HepG2 (cell line): ENCODE results near the gene TMTC4. TPM values are rescaled to one million over a fixed set of nuclear protein-coding genes. Genes with fewer than 3 reads are reported as not detected.

Source experiments
- ATAC-seq: fragments of 200-7000 bp; cut with Tn5 transposase; 3 replicates; pipeline ENCODE4 v1.9.1; 2020; ENCODE audit warnings: mild to moderate bottlenecking, moderate library complexity
- BruUV-seq: library from RNA; stranded (reverse); fragments of 400-500 nt; replicated peaks from 2 replicates; lab custom pipeline; 2021; lab: Mats Ljungman, UMichigan
- CTCF ChIA-PET: fragments of 300-600 bp; formaldehyde crosslinking; extraction: SDS; loops from one replicate; lab custom pipeline; 2021; ENCODE audit warnings: low total read pairs, inconsistent platforms, low intra/inter-chr PET ratio; lab: Yijun Ruan, JAX
- POLR2A ChIA-PET: fragments of 350-600 bp; sonication (Branson Sonifier 250); formaldehyde crosslinking; loops from one replicate; lab custom pipeline; 2020; ENCODE audit warnings: antibody characterized with exemption, inconsistent platforms; lab: Yijun Ruan, JAX
- DNase-seq: peaks from one replicate; pipeline ENCODE4 v3.0.0-alpha.2; 2015; ENCODE audit warnings: low spot score
- FAIRE-seq: peaks from 3 replicates; lab custom pipeline; 2011; peaks lifted over from hg19 to GRCh38; lab: Jason Lieb, UNC
- H2AFZ ChIP-seq: one replicate; pipeline ENCODE4 v1.6.1; 2011; ENCODE audit warnings: low read length, inconsistent platforms
- H3K27ac ChIP-seq: fragments of 300-600 bp; 3 replicates; pipeline ENCODE4 v1.8.0; 2011; ENCODE audit warnings: mixed run types, mild to moderate bottlenecking, mixed read lengths, low read length, inconsistent platforms; ENCODE audit not compliant: insufficient read depth; ENCODE audit errors: extremely low read length
- H3K27me3 ChIP-seq, 2 experiments: fragments of 200-600 bp in 1 of 2; 2 replicates in 1 of 2; 3 replicates in 1 of 2; pipeline versions ENCODE4 v1.6.0 to v1.8.0; 2011; ENCODE audit warnings: low read length in 2 of 2, mild to moderate bottlenecking in 2 of 2, moderate library complexity in 2 of 2, inconsistent platforms in 1 of 2; ENCODE audit not compliant: insufficient read depth in 2 of 2, control insufficient read depth in 1 of 2
- H3K36me3 ChIP-seq, 2 experiments: fragments of 200-600 bp in 1 of 2; replicated peaks in 1 of 2; 2 replicates in 1 of 2; 3 replicates in 1 of 2; pipeline versions ENCODE4 v1.5.1 to v1.8.0; 2011; ENCODE audit warnings: low read length in 2 of 2, inconsistent platforms in 1 of 2; ENCODE audit not compliant: insufficient read depth in 2 of 2, control insufficient read depth in 1 of 2
- H3K4me1 ChIP-seq: 2 replicates; pipeline ENCODE4 v1.5.1; 2012; ENCODE audit warnings: low read length, inconsistent platforms; ENCODE audit not compliant: insufficient read depth
- H3K4me2 ChIP-seq: 2 replicates; pipeline ENCODE4 v1.6.0; 2011; ENCODE audit warnings: low read depth, low read length, inconsistent platforms
- H3K4me3 ChIP-seq, 3 experiments: fragments of 200-600 bp in 1 of 3; sonication (generic), shearing (Covaris generic) in 1 of 3; replicated peaks in 1 of 3; 2 replicates each; pipeline ENCODE4 v1.5.1; 2011 to 2016; ENCODE audit warnings: low read length in 3 of 3, inconsistent platforms in 2 of 3, low read depth in 2 of 3, mild to moderate bottlenecking in 2 of 3, control low read depth in 1 of 3, mixed read lengths in 1 of 3; ENCODE audit not compliant: insufficient read depth in 1 of 3
- H3K79me2 ChIP-seq: one replicate; pipeline ENCODE4 v1.6.1; 2011; ENCODE audit warnings: low read length, inconsistent platforms; ENCODE audit not compliant: insufficient read depth
- H3K9ac ChIP-seq: 2 replicates; pipeline ENCODE4 v1.6.0; 2011; ENCODE audit warnings: mild to moderate bottlenecking, low read depth, low read length, inconsistent platforms; ENCODE audit not compliant: insufficient read depth
- H3K9me3 ChIP-seq: 2 replicates; pipeline ENCODE4 v1.5.1; 2012; ENCODE audit warnings: mild to moderate bottlenecking, low read length
- H4K20me1 ChIP-seq: 2 replicates; pipeline ENCODE4 v1.6.0; 2011; ENCODE audit warnings: inconsistent platforms, mild to moderate bottlenecking, low read length, moderate library complexity; ENCODE audit not compliant: insufficient read depth
- ZEB1 ChIP-seq: IDR thresholded peaks from 2 replicates; pipeline ENCODE4 v1.6.1; 2012; ENCODE audit warnings: mild to moderate bottlenecking, low read depth, inconsistent platforms; ENCODE audit not compliant: insufficient replicate concordance
- WGBS: methylation state at CpG from one replicate; pipeline ENCODE4 v1.1.6; 2017; ENCODE audit warnings: low lambda C conversion rate; 5-methylcytosine and 5-hydroxymethylcytosine counted together
- in situ Hi-C: cut with HindIII; loops from 2 replicates; pipeline ENCODE4 v1.10.0; 2017; ENCODE audit warnings: low pct_unique_long_range_greater_than_20kb; ENCODE audit not compliant: extremely low pct_ligation_motif_present
- intact Hi-C: fragments of 100-400 bp; cut with micrococcal nuclease; formaldehyde crosslinking; loops from one replicate; pipeline ENCODE4 v1.10.0; 2022; ENCODE audit not compliant: unreplicated experiment
- polyA plus RNA-seq, 8 experiments: library from polyadenylated mRNA; depleted of rRNA in 3 of 8; stranded (reverse) in 7 of 8; unstranded in 1 of 8; fragments of >200 nt; fragmentation: Illumina TruSeq in 4 of 8; extraction: Trizol in 4 of 8; gene quantifications; 2 replicates each; pipeline versions ENCODE4 v1.2.1 to v1.2.3, GENCODE V29; 2011 to 2016; ENCODE audit warnings: low read depth in 4 of 8, missing spikeins in 1 of 8, mixed read lengths in 1 of 8; ENCODE audit not compliant: insufficient read depth in 1 of 8
- total RNA-seq, 5 experiments: library from RNA; depleted of rRNA; stranded (reverse); fragments of >200 nt; fragmentation: Illumina TruSeq; extraction: Trizol; gene quantifications; 2 replicates each; pipeline ENCODE4 v1.2.3, GENCODE V29; 2016; ENCODE audit warnings: low read depth in 1 of 5
- TF ChIP-seq, protein P1 (sequence below): sonication (generic); formaldehyde crosslinking; IDR thresholded peaks from 2 replicates; pipeline ENCODE4 v1.5.1; 2020; ENCODE audit warnings: missing genetic modification reagents, mild to moderate bottlenecking, borderline replicate concordance
- TF ChIP-seq, protein P2 (sequence below): sonication (generic); formaldehyde crosslinking; IDR thresholded peaks from 2 replicates; pipeline ENCODE4 v1.5.0; 2020; ENCODE audit warnings: mild to moderate bottlenecking, missing genetic modification reagents, borderline replicate concordance
- TF ChIP-seq, protein P3 (sequence below): sonication (generic); formaldehyde crosslinking; IDR thresholded peaks from 2 replicates; pipeline ENCODE4 v1.4.0; 2020; ENCODE audit warnings: mild to moderate bottlenecking, missing genetic modification reagents, borderline replicate concordance

The TMTC4 gene
- total and polyA plus RNA-seq, 2 of the 13 experiments (the other 11 are each of a cell fraction or from before 2014, with no cell fraction given) = 16.0 to 22.6 TPM

DNA sequence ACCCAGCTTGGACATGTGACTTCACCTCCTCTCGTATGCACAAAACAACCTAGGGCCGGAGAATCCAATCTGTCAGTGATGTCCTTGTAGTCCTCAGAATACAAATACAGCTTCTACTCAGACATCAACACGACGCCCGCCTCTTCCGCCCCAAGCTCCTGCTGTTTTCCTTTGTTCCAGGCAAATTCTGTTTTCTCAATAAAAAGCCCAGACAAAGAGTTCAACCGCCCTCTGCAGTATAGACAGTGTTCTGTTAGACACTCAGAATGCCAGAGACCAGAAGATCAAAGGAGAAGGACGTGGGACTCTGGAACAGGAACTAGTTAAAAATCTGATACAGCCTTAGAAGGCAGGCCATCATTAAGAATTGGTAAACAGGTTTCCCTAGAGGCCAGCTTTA is 44.0 kb downstream of the TMTC4 start (continued):
- no peak for TF ChIP-seq ZEB1
- TF ChIP-seq, protein P1, sequence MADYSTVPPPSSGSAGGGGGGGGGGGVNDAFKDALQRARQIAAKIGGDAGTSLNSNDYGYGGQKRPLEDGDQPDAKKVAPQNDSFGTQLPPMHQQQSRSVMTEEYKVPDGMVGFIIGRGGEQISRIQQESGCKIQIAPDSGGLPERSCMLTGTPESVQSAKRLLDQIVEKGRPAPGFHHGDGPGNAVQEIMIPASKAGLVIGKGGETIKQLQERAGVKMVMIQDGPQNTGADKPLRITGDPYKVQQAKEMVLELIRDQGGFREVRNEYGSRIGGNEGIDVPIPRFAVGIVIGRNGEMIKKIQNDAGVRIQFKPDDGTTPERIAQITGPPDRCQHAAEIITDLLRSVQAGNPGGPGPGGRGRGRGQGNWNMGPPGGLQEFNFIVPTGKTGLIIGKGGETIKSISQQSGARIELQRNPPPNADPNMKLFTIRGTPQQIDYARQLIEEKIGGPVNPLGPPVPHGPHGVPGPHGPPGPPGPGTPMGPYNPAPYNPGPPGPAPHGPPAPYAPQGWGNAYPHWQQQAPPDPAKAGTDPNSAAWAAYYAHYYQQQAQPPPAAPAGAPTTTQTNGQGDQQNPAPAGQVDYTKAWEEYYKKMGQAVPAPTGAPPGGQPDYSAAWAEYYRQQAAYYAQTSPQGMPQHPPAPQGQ (CRISPR knock-in tag) = no peak
- TF ChIP-seq, protein P2, sequence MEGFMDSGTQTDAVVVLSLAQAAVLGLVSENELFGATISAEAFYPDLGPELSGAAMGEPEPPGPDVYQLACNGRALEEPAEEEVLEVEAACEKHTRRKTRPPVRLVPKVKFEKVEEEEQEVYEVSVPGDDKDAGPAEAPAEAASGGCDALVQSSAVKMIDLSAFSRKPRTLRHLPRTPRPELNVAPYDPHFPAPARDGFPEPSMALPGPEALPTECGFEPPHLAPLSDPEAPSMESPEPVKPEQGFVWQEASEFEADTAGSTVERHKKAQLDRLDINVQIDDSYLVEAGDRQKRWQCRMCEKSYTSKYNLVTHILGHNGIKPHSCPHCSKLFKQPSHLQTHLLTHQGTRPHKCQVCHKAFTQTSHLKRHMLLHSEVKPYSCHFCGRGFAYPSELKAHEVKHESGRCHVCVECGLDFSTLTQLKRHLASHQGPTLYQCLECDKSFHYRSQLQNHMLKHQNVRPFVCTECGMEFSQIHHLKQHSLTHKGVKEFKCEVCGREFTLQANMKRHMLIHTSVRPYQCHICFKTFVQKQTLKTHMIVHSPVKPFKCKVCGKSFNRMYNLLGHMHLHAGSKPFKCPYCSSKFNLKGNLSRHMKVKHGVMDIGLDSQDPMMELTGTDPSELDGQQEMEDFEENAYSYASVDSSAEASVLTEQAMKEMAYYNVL (CRISPR knock-in tag) = no peak

DNA sequence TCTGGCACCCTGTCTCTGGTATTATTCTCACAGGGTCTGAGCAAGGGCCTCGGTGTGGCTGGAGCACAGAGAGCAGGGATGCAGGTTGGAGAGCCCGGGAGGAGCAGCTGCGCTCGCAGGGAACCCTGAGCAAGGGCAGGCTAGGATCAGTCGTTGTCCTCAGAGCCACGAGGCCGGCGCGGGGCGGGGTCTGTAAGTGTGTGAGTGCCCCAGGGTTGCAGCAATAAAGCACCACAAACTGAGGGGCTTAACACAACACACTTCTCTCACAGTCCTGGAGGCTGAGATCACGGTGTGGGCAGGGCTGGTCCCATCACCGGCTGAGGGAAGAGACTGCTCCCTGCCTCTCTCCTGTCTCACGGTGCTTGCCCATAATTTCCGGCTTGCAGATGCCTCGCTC is 47.5 kb downstream of the TMTC4 start:
- Histone ChIP-seq H4K20me1 (no peaks in the 10 kb centered on the region), H2AFZ (no peak overlapping the region), H3K4me1 (peaks cover 12% of the 10 kb centered on the region), H3K79me2 (no peaks in the 10 kb centered on the region), H3K27ac (no peak overlapping the region), H3K9me3 (no peaks in the 10 kb centered on the region), H3K27me3 (no peaks in the 10 kb centered on the region), H3K4me3 (no peak overlapping the region), H3K4me2 (no peak overlapping the region), H3K9ac (no peak overlapping the region), H3K36me3 (peaks cover 9 to 44% of the 10 kb centered on the region in 2 experiments; a peak in 4 of 5 replicates)
- POLR2A ChIA-PET = no interaction called here
- TF ChIP-seq, protein P3, sequence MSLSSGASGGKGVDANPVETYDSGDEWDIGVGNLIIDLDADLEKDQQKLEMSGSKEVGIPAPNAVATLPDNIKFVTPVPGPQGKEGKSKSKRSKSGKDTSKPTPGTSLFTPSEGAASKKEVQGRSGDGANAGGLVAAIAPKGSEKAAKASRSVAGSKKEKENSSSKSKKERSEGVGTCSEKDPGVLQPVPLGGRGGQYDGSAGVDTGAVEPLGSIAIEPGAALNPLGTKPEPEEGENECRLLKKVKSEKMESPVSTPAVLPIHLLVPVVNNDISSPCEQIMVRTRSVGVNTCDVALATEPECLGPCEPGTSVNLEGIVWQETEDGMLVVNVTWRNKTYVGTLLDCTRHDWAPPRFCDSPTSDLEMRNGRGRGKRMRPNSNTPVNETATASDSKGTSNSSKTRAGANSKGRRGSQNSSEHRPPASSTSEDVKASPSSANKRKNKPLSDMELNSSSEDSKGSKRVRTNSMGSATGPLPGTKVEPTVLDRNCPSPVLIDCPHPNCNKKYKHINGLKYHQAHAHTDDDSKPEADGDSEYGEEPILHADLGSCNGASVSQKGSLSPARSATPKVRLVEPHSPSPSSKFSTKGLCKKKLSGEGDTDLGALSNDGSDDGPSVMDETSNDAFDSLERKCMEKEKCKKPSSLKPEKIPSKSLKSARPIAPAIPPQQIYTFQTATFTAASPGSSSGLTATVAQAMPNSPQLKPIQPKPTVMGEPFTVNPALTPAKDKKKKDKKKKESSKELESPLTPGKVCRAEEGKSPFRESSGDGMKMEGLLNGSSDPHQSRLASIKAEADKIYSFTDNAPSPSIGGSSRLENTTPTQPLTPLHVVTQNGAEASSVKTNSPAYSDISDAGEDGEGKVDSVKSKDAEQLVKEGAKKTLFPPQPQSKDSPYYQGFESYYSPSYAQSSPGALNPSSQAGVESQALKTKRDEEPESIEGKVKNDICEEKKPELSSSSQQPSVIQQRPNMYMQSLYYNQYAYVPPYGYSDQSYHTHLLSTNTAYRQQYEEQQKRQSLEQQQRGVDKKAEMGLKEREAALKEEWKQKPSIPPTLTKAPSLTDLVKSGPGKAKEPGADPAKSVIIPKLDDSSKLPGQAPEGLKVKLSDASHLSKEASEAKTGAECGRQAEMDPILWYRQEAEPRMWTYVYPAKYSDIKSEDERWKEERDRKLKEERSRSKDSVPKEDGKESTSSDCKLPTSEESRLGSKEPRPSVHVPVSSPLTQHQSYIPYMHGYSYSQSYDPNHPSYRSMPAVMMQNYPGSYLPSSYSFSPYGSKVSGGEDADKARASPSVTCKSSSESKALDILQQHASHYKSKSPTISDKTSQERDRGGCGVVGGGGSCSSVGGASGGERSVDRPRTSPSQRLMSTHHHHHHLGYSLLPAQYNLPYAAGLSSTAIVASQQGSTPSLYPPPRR (CRISPR knock-in tag) = no peak
- BruUV-seq = no TSS peak
- 92% methylated on average over 9 of the region's 15 CpGs for WGBS
- intact Hi-C loops (no loop called here), in situ Hi-C loops (no loop called here)
- FAIRE-seq (no peak), DNase-seq (no peak), ATAC-seq (no peak; the same call in 2 of the 3 replicates)
- CTCF ChIA-PET = no interaction called here
